Fibroblast of villous mesenchyme (primary cell): ENCODE data around the gene PLEKHA7. TPM values are rescaled to one million over a fixed set of nuclear protein-coding genes. Genes with fewer than 3 reads are reported as not detected.
A peak's percentile ranks its signal among the peaks of the same experiment; 100 is the strongest.

ENCODE experiments used
- DNase-seq: peaks from one replicate; pipeline ENCODE4 v3.0.0-alpha.2; 2010; ENCODE audit warnings: low read depth
- H3K4me3 ChIP-seq: 2 replicates; pipeline ENCODE4 v1.5.1; 2011; ENCODE audit warnings: low read depth, mild to moderate bottlenecking, low read length
- CTCF ChIP-seq: IDR thresholded peaks from 2 replicates; pipeline ENCODE4 v1.5.1; 2012; ENCODE audit warnings: low read depth, mild to moderate bottlenecking, low read length; ENCODE audit not compliant: insufficient read depth
- total RNA-seq: library from RNA; depleted of rRNA; stranded (reverse); fragments of >200 nt; gene quantifications from 2 replicates; pipeline ENCODE4 v1.2.3, GENCODE V29; 2012

The PLEKHA7 gene
- total RNA-seq, 1 donor = 0.86 TPM

GRCh38 chr11:16984229-16984628, 30.0 kb downstream of the PLEKHA7 start:
- DNase-seq = no peak
- no peak for TF ChIP-seq CTCF
- H3K4me3 ChIP-seq = no peak overlapping the region

- DNase-seq = no peak
- TF ChIP-seq CTCF = no peak
- H3K4me3 ChIP-seq = no peak overlapping the region
Observed at GRCh38 chr11:16982809-16983208, 31.4 kb downstream of the PLEKHA7 start.

DNA sequence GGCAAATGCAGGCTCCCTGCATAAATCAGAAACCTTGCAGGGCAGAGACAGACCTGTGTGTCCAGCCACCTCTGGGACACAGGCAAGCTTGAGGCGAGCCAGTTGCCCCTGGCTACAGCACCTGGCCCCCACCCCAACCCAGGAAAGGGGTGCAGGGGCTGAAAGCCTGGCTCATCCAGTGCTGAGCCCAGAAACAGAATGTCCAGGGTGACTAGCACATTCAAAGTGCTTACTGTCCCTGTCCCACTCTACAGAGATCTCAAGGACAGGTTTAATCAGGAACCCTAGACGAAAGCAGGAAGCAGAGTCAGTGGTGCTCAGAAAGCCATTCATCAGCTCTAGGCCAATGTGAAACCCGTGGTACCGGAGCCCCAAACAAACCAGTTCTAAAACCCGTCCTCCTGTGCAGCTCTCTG, 31.9 kb downstream of the PLEKHA7 start:
- no peak for DNase-seq
- TF ChIP-seq CTCF = no peak
- no peak overlapping the region for H3K4me3 ChIP-seq

GRCh38 chr11:16981651-16982194, 32.5 kb downstream of the PLEKHA7 start:
- DNase-seq = peak; percentile 12
- H3K4me3 ChIP-seq = no peak overlapping the region
- TF ChIP-seq CTCF = no peak

DNA sequence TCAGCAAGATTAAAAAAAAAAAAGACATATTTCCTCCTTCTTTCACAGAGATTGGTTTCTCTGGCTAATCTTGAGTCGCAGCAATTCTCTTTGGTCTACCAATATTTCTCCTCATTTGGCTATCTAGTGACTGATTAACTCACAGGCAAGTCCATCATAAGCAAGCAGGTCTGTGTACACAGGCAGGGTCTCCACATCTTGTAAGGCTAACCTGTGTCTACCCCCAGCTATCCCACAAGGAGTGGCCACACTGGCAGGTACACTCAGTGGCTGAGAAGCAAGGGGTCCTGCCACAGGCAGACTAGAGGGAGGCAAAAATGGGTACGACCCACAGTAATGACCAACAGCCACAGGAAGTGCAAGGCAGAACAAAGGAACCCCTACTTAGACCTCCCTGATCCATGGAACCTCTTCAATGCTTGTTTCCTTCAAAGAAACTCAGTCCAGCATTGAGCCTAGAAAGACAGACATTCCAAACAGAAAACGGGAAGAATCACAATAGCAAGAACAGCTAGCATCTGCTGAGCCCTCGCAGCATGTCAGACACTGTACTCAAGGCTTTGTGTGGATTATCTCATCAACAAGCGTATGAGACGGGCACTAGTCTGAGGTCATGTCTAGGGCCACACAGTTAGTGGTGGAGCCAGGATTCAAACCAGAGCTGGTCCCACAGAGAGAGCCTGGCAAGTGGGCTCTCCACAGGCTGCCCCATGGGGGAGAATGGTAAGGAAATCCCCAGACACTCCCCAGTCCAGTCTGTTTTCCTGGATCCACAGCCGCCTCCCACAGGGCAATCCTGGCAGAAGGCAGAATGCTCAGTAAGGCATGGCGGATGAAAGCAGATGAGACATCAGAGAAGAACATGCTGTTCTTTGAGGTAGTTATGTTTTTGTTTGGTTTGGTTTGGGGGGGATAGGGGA, 34.3 kb downstream of the PLEKHA7 start:
- no peak for DNase-seq
- TF ChIP-seq CTCF = no peak
- no peak overlapping the region for H3K4me3 ChIP-seq

DNA sequence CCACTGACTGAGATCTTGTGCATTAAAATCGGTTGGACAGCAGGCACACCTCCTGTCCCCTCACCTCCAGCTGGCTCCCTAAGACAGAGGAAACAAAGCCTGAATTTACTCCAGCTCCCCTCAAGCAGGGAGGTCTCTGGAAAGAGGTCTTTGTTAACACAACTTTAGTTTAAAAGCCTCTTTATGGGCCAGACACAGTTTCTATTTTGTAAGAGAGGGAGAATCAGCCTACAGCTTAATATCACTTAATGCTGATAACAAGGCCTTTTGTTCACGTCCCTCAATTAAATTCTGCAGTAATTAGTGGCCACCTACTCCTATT, 36.3 kb downstream of the PLEKHA7 start:
- no peak for DNase-seq
- no peak overlapping the region for H3K4me3 ChIP-seq
- TF ChIP-seq CTCF = no peak
